Measurements from ENCODE around the gene OR2V2.

OR2V2 gene

GRCh38 chr5:181192337-181193046 lies 45.1 kb downstream of the OR2V2 start:
- no peak for DNase-seq

- no peak for DNase-seq
Measured at GRCh38 chr5:181193656-181194055, 46.3 kb downstream of the OR2V2 start.

GRCh38 chr5:181194489-181195248 lies 47.3 kb downstream of the OR2V2 start:
- no peak for DNase-seq

- no peak for DNase-seq
Measured at GRCh38 chr5:181195249-181195761, 47.9 kb downstream of the OR2V2 start.

- DNase-seq = no peak
Measured at GRCh38 chr5:181197326-181197951, 50.1 kb downstream of the OR2V2 start.

- DNase-seq = no peak
Measured at GRCh38 chr5:181198106-181198685, 50.8 kb downstream of the OR2V2 start.

GRCh38 chr5:181198905-181199519 lies 51.6 kb downstream of the OR2V2 start:
- no peak for DNase-seq

- DNase-seq = no peak
Measured at GRCh38 chr5:181199881-181200638, 52.7 kb downstream of the OR2V2 start.

- no peak for DNase-seq
Measured at GRCh38 chr5:181200816-181201215, 53.4 kb downstream of the OR2V2 start.

GRCh38 chr5:181203093-181203711 lies 55.8 kb downstream of the OR2V2 start:
- DNase-seq = no peak

GRCh38 chr5:181203777-181204112 lies 56.4 kb downstream of the OR2V2 start:
- DNase-seq = no peak

GRCh38 chr5:181204113-181204825 lies 56.9 kb downstream of the OR2V2 start:
- DNase-seq = peak; percentile 29

GRCh38 chr5:181204826-181205760 lies 57.7 kb downstream of the OR2V2 start, which contains the start of gene TRIM7:
Gene TRIM7 (minus strand): TSS chr5:181205196. CDS start chr5:181205110, 86 bp downstream.
- DNase-seq = no peak

GRCh38 chr5:181205761-181206649 lies 58.6 kb downstream of the OR2V2 start:
- peak; percentile 27 for DNase-seq

- peak; percentile 89 for DNase-seq
Measured at GRCh38 chr5:181207214-181207959, 60.0 kb downstream of the OR2V2 start.

- no peak for DNase-seq
Measured at GRCh38 chr5:181207960-181208253, 60.5 kb downstream of the OR2V2 start.
